GM12874 (cell line): Measurements from ENCODE around the gene COPS6.

Experiments used
- TF ChIP-seq, protein P1 (sequence below): IDR thresholded peaks from 2 replicates; pipeline ENCODE4 v1.5.1; 2011; ENCODE audit warnings: low read depth, mild to moderate bottlenecking, control low read depth, low read length, moderate library complexity; ENCODE audit not compliant: insufficient read depth

The COPS6 gene

DNA sequence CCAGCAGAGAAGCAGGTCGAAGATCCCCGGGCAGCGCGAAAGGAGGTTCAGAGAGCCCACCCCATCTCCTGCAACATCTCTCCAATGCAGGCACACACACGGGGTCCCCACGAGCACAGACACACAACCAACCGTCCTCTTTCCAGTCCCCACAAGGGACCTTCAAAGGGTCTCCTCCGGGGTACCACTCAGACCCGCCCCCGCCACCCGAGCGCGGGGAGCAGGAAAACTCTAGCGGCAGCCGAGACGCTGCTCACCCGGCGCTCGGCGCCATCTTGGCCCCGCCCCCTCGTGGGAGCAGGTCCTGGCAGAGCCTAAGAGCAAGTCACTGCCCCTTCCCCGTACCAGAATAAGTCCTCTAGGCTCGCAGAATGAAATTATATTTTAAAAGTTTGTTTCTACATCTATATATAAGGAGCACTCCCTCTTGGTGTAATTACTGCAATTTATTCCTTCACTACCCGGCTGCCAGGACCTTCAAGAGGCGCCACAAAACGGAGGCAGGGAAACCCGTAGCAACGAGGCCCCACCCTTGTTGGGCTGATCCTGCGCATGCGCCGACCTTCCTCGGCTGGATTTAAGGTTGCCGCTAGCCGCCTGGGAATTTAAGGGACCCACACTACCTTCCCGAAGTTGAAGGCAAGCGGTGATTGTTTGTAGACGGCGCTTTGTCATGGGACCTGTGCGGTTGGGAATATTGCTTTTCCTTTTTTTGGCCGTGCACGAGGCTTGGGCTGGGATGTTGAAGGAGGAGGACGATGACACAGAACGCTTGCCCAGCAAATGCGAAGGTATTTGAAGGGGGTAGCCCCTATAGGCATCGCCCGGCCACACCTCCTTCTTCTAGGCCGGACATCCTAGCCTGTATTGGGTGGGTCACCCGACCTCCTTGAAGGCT is 30.6 kb downstream of the COPS6 start, which contains the start of the genes CNPY4 and TAF6:
CNPY4 (plus strand) TSS at position 563 of the 898 bp plus-strand sequence; CDS start at position 674, 111 bp downstream.
TAF6 (minus strand) TSS at position 287 of the 898 bp plus-strand sequence. CDS start 5,149 bp downstream, outside the sequence.
- TF ChIP-seq, protein P1, sequence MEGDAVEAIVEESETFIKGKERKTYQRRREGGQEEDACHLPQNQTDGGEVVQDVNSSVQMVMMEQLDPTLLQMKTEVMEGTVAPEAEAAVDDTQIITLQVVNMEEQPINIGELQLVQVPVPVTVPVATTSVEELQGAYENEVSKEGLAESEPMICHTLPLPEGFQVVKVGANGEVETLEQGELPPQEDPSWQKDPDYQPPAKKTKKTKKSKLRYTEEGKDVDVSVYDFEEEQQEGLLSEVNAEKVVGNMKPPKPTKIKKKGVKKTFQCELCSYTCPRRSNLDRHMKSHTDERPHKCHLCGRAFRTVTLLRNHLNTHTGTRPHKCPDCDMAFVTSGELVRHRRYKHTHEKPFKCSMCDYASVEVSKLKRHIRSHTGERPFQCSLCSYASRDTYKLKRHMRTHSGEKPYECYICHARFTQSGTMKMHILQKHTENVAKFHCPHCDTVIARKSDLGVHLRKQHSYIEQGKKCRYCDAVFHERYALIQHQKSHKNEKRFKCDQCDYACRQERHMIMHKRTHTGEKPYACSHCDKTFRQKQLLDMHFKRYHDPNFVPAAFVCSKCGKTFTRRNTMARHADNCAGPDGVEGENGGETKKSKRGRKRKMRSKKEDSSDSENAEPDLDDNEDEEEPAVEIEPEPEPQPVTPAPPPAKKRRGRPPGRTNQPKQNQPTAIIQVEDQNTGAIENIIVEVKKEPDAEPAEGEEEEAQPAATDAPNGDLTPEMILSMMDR, result no peak

DNA sequence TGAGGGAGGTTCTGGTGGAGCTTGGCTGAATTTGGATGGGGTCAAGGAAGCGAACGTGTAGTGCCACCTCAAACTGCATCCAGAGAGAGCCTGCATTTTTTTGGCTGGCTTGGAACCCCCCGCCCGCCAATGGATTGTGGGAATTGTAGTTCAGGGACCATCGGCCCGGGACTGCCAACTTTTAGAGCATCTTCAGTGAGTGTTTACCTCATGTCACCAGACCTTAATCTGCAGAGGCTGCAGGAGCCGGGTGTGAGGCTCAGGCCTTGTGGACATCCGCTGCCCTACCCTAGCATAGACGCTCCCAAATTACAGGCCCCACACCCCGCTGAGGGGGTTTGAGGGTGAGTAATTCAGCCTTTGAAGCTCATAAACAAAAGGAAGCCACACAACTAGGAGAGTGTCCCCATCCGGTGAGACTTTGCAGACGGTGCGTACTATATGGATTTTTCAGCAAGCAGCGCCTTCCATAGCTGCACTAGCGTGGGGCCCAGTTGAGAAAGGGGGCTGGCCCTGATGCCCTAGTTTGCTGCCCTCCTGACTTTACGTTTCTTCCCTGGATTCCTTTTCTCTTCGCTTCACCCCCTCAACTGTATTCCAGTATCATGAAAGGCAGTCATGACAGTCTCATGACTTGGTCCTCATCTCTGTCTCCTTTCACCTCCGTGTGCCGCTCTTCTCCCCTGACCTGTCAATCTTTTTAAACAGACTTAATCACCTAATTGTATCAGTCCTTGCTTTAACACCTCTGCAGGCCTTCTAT is 31.4 kb downstream of the COPS6 start:
- TF ChIP-seq, protein P1, result no peak

DNA sequence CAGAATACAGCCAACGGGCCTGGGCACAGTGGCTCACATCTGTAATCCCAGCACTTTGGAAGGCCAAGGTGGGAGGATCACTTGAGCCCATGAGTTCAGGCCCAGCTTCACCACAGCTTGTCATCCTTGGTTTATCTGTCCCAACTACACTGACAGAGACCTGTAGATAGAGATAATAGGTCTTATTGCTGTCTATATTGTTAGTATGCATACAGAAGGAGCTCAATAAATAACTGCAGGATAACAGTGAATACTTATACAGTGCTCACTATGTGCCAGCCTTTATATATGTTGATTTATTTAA is 31.9 kb downstream of the COPS6 start:
- TF ChIP-seq, protein P1, result no peak

DNA sequence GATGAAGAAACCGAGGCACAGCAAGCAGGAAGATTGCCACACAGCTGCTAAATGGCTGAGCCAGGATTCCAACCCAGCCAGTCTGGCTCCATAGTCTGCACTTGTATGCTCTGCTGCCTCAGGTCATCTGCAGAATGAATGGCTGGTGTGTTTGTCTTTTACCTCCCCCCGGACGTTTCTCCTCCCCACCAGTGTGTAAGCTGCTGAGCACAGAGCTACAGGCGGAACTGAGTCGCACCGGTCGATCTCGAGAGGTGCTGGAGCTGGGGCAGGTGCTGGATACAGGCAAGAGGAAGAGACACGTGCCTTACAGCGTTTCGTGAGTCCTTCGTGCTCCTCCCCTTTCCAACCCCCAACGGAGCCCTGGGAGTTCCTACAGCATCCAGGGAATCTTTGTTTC is 33.3 kb downstream of the COPS6 start:
- TF ChIP-seq, protein P1, result no peak

DNA sequence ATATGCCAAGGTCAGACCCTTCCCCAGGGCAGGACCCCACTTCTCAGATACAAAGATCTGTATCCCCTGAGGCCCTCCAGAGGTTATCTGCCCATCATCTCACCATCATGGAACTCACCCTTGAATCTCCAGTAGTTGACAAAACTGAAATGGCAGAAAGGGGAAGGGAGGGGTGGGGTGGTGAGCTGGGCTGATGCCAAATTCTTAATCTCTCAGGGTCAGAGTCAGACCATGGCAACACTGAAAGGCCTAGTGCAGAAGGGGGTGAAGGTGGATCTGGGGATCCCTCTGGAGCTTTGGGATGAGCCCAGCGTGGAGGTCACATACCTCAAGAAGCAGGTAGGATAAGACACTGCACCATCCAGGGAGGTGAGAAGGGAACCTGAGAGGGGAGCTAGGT is 33.8 kb downstream of the COPS6 start:
- TF ChIP-seq, protein P1, result no peak

DNA sequence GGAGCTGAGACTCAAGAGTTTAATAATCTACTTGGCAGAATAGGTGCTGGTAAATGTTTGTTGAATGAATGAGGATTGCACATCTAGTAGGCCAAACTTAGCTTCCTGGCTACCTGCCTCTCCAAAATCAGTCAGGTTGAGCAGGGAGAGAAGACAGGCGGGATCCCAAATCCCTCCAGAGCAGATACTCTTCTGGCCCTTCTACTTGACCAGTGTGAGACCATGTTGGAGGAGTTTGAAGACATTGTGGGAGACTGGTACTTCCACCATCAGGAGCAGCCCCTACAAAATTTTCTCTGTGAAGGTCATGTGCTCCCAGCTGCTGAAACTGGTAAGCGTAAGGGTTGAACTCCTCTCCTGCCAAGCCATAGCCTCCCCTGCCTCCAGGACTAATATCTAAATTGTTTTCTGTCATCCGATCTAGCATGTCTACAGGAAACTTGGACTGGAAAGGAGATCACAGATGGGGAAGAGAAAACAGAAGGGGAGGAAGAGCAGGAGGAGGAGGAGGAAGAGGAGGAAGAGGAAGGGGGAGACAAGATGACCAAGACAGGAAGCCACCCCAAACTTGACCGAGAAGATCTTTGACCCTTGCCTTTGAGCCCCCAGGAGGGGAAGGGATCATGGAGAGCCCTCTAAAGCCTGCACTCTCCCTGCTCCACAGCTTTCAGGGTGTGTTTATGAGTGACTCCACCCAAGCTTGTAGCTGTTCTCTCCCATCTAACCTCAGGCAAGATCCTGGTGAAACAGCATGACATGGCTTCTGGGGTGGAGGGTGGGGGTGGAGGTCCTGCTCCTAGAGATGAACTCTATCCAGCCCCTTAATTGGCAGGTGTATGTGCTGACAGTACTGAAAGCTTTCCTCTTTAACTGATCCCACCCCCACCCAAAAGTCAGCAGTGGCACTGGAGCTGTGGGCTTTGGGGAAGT is 35.8 kb downstream of the COPS6 start:
- TF ChIP-seq, protein P1, result no peak
